GM10266 (cell line): Measurements from ENCODE around the gene IL13.

ENCODE experiments used
- DNase-seq: peaks from one replicate; pipeline ENCODE4 v3.0.0; 2012; ENCODE audit errors: extremely low spot score
- CTCF ChIP-seq: IDR thresholded peaks from 2 replicates; pipeline ENCODE4 v1.5.1; 2012; ENCODE audit warnings: mild to moderate bottlenecking, low read depth; ENCODE audit not compliant: control insufficient read depth, insufficient read depth; ENCODE audit errors: missing control alignments

The IL13 gene

DNA sequence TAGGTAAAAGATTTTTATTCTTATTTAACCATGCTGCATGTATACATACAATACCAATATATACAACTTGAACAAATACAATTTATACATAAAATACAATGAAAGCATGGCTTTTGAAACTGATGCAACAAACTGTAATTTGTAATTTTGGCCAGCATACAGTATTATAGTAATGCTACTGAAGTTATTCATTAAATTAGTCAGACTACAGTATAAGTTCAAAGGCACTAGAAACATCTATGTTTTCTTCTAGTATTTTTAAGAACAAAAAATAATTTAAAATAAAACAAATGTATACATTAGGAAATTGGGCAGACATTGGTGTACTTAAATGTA, 34.6 kb downstream of the IL13 start:
- no peak for DNase-seq
- TF ChIP-seq CTCF = no peak

GRCh38 chr5:132695956-132696355, 38.0 kb downstream of the IL13 start:
- DNase-seq = no peak
- no peak for TF ChIP-seq CTCF

GRCh38 chr5:132704875-132705274, 46.9 kb downstream of the IL13 start:
- no peak for DNase-seq

DNA sequence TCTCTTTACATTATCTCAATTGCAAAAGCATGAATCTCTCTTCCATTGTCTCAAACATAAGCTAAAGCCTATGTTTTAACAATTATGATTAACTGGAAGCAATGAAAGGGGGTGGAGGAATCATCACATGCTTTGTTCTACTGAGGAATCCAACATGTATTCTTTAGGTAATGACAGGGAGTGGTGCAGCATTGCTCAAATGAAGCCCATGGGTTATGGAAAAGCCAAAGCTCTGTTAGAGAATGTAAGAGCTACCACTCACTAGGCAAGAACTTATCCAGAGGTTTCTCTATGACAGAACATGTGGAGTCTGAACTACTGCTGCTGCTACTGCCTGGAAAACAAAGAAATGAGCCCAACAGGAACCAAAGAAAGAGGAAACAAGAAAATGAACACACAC, 50.7 kb downstream of the IL13 start:
- no peak for TF ChIP-seq CTCF
- no peak for DNase-seq

More at GRCh38 chr5:132704875-132705274, 46.9 kb downstream of the IL13 start:
- no peak for TF ChIP-seq CTCF
